Thyroid gland (tissue), 4 donors: Measurements from ENCODE around the gene CLEC4G.

Experiments
- POLR2A ChIP-seq, 2 donors: fragments of 450-650 bp; IDR thresholded peaks; one replicate each; pipeline ENCODE4 v1.6.1; 2017; ENCODE audit warnings: antibody characterized with exemption in 2 of 2, mild to moderate bottlenecking in 2 of 2, moderate library complexity in 1 of 2
- TF ChIP-seq, protein P1 (sequence below), 6 experiments: fragments of 200-600 bp in 3 of 6; fragments of 450-650 bp in 3 of 6; sonication (generic) in 3 of 6; IDR thresholded peaks; one replicate each; pipeline ENCODE4 v1.5.1; 2016 to 2019; ENCODE audit warnings: antibody characterized with exemption in 6 of 6, mild to moderate bottlenecking in 2 of 6, inconsistent platforms in 1 of 6, moderate library complexity in 1 of 6

DNA sequence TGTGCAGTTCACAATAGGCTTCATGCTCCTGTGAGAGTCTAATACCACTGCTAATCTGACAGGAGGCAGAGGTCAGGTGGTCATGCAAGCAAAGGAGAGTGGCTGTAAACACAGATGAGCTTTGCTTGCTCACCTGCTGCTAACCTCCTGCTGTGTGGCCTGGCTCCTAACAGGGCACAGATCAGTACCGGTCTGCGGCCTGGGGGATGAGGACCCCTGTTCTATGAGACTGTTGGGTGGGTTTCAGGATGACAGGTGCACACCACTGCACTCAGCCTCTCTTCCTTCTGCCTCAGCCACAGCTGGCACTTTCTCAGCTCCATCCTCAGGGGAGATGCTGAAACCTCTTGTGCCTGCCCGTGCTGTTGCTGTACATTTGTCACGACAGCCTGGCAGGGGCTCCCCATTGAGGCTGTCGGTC is 9.7 kb downstream of the CLEC4G start:
- TF ChIP-seq, protein P1, sequence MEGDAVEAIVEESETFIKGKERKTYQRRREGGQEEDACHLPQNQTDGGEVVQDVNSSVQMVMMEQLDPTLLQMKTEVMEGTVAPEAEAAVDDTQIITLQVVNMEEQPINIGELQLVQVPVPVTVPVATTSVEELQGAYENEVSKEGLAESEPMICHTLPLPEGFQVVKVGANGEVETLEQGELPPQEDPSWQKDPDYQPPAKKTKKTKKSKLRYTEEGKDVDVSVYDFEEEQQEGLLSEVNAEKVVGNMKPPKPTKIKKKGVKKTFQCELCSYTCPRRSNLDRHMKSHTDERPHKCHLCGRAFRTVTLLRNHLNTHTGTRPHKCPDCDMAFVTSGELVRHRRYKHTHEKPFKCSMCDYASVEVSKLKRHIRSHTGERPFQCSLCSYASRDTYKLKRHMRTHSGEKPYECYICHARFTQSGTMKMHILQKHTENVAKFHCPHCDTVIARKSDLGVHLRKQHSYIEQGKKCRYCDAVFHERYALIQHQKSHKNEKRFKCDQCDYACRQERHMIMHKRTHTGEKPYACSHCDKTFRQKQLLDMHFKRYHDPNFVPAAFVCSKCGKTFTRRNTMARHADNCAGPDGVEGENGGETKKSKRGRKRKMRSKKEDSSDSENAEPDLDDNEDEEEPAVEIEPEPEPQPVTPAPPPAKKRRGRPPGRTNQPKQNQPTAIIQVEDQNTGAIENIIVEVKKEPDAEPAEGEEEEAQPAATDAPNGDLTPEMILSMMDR (IDR thresholded peaks at IDR 0.05), result no peak
- TF ChIP-seq POLR2A (IDR thresholded peaks at IDR 0.05), result no peak
